ENCODE measurements around the gene LILRA1.

DNA sequence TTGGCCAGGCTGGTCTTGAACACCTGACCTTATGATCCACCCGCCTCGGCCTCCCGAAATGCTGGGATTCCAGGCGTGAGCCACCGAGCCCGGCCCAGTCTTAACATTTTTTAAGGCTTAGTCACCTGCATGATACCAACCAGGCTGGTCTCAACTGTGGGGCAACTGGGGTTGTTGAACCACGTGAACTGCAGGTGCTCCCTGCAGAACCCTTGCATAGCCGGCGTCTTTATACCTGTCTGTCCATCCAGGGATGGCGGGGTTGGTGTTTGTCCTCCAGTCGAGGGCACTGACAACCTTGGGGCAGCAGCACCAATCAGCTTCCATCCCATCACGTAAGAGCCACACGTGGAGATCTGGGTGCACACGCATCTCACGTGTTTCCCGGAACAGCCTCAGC, 44.6 kb upstream of the LILRA1 start:
- TF ChIP-seq EP300 (IDR thresholded peaks at IDR 0.05): no peak
- no peak for TF ChIP-seq POLR2A (IDR thresholded peaks at IDR 0.05)
- no peak for TF ChIP-seq POLR2AphosphoS5 (IDR thresholded peaks at IDR 0.05)

Data from upper lobe of left lung (tissue), 4 donors.